Activated CD4-positive, alpha-beta T cell treated with anti-CD3 and anti-CD28 coated beads, Interleukin-2, amount 10 ng/mL, durations not matched to agents 24 days and 14 days (primary cell): Measurements from ENCODE around the gene NMU. TPM values are rescaled to one million over a fixed set of nuclear protein-coding genes. Genes with fewer than 3 reads are reported as not detected.
"Not testable (repeated sequence)": the region's sequence is repeated elsewhere in the genome, so short reads cannot be mapped to it uniquely, and the experiment has no call there.

Source experiments
- DNase-seq: peaks from one replicate; pipeline ENCODE4 v3.0.0; 2022
- H3K27ac Mint-ChIP-seq: one replicate; pipeline ENCODE4 v1.8.0; 2022; ENCODE audit warnings: mild to moderate bottlenecking, mixed read lengths
- H3K27me3 Mint-ChIP-seq: one replicate; pipeline ENCODE4 v1.8.0; 2022; ENCODE audit warnings: mixed read lengths
- H3K36me3 Mint-ChIP-seq: one replicate; pipeline ENCODE4 v1.8.0; 2022; ENCODE audit warnings: low read depth, mild to moderate bottlenecking, mixed read lengths
- H3K4me1 Mint-ChIP-seq: one replicate; pipeline ENCODE4 v1.8.0; 2021; ENCODE audit warnings: mixed read lengths
- H3K4me3 Mint-ChIP-seq: one replicate; pipeline ENCODE4 v1.8.0; 2022; ENCODE audit warnings: mild to moderate bottlenecking, moderate library complexity, mixed read lengths
- H3K9me3 Mint-ChIP-seq: one replicate; pipeline ENCODE4 v1.8.0; 2021; ENCODE audit warnings: mixed read lengths
- intact Hi-C: fragments of 100-400 bp; cut with micrococcal nuclease; formaldehyde crosslinking; loops from one replicate; pipeline ENCODE4 v1.15.1; 2023
- total RNA-seq: library from RNA; stranded (reverse); gene quantifications from 2 replicates; pipeline ENCODE4 v1.2.3, GENCODE V29; 2022

Gene NMU
- total RNA-seq, 1 donor from 2014 or later = not detected

DNA sequence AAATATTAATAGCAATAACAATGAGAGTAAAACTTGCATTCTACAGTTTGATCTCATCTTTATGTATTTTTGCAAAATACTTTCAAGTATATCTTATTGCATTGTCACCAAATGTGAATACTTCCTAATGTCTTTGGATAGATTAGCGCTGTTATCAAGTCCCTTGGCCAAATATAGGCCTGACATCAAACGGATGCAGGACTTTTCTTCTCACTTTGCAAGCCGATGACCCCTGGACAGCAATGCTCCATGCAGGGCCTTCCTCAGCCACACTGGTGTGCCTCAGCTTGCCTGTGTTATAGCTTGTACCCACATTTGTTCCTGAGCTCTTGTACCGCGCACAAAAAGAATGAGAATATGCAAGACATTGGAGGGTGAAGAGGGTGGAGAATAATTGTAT, 18.0 kb upstream of the NMU start:
- Mint-ChIP-seq H3K4me3 (no peak overlapping the region), H3K27me3 (peaks cover 4% of the 10 kb centered on the region), H3K9me3 (no peaks in the 10 kb centered on the region), H3K36me3 (no peaks in the 10 kb centered on the region), H3K4me1 (no peaks in the 10 kb centered on the region), H3K27ac (no peak overlapping the region)
- intact Hi-C loops = no loop called here
- DNase-seq = peak; percentile 37

DNA sequence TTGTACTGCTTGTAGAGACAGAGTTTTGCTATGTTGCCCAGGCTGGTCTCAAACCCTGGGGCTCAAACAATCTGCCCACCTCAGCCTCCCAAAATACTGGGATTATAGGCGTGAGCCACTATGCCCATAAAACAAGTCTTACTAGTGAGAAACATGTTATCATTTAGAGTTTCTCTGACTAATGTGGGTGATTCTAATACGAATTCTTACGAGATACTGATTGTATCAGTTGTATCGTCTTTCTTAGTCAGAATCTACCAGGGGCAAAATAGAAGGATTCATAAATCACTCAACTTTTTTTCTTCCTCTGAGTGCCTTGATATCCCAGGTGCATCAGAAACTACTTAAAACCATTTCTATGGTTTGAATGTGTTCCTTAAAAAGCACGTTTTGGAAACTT, 14.4 kb upstream of the NMU start:
- no peak for DNase-seq
- Mint-ChIP-seq H3K27ac (no peak overlapping the region), H3K36me3 (no peaks in the 10 kb centered on the region), H3K27me3 (peaks cover 8% of the 10 kb centered on the region), H3K9me3 (no peaks in the 10 kb centered on the region), H3K4me1 (no peaks in the 10 kb centered on the region), H3K4me3 (no peak overlapping the region)
- intact Hi-C loops = no loop called here

DNA sequence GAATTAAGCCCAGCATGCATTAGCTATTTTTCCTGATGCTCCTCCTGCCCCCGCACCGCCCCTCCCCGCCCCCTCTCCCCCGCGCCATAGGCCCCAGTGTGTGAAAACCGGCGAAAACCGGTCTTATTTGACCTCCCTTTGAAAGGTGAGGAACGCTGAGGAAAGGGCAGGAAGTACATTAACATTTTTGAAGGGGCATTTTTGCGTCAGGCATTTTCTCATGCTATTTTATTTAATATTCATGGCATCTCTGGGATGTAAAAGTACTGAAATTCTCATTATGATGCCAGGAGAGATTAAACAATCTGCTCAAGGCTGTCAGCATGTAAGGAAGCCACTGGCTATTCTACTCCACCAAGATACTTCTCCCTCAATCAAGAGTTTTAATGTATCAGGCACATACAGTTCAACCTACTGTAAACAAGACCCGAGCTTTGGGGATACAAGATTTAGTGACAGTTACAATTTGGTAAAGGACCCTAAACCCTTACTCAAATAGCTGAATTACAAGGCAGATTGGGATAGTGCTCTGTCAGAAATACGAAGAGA, 1.2 kb upstream of the NMU start:
- Mint-ChIP-seq H3K27ac (no peak overlapping the region), H3K4me3 (no peak overlapping the region), H3K4me1 (peaks cover 9% of the 10 kb centered on the region), H3K27me3 (peaks cover 57% of the 10 kb centered on the region), H3K36me3 (no peaks in the 10 kb centered on the region), H3K9me3 (no peaks in the 10 kb centered on the region)
- intact Hi-C loops = loop anchor here (10.0 kb wide), 1 partner anchor 193 kb away; no protein-coding TSS in a partner anchor
- DNase-seq = no peak

DNA sequence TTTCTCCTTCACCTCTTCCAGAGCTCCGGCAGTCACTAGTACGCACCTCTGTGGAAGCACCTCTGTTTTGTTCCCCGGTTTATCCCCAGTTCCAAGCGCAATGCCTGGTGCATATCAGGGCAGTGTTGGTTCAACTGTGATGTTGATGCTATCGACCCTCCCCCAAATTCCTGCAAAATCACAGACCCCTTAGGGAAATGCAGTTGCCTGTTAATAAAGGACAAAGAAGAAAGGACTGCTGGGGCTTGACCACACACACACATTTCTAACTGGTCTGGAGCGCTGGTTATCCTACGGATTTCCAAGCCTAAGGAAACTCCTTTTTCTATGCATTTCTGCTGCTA, 530 bp upstream of the NMU start:
- intact Hi-C loops = loop anchor here (10.0 kb wide), 1 partner anchor 192 kb away; no protein-coding TSS in a partner anchor

DNA sequence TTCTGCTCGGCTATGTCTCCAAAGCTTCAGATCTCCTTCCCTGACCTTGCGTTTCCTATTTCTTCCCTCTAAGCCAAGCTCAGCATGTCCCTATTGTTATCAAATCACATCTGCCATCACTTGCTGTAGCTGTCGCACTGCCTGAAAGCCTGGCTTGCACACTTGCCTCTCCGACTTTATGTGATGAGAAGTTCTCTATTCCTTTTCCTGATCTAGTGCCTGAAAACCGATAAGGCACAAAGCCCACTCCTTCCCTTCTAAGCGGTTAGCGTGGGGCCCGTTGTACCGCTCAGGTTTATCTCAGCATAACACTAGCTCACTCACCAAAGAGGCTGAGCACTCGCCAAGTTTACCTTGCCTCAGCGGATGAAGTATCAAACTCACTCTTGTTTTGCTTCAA, 816 bp downstream of the NMU start:
- Mint-ChIP-seq H3K36me3 (no peaks in the 10 kb centered on the region), H3K9me3 (no peaks in the 10 kb centered on the region), H3K4me3 (peak overlapping the region; percentile 76), H3K4me1 (peaks cover 9% of the 10 kb centered on the region), H3K27me3 (peaks cover 71% of the 10 kb centered on the region), H3K27ac (no peak overlapping the region)
- DNase-seq = no peak
- intact Hi-C loops = loop anchor here (10.0 kb wide), 1 partner anchor 190 kb away; no protein-coding TSS in a partner anchor

More for the DNA sequence above, 530 bp upstream of the NMU start:
- peaks cover 61% of the 10 kb centered on the region for H3K27me3 Mint-ChIP-seq
- H3K9me3 Mint-ChIP-seq = no peaks in the 10 kb centered on the region
- H3K27ac Mint-ChIP-seq = no peak overlapping the region
- no peak for DNase-seq
- H3K4me3 Mint-ChIP-seq = peak overlapping the region; percentile 73
- H3K36me3 Mint-ChIP-seq = no peaks in the 10 kb centered on the region
- peaks cover 9% of the 10 kb centered on the region for H3K4me1 Mint-ChIP-seq

DNA sequence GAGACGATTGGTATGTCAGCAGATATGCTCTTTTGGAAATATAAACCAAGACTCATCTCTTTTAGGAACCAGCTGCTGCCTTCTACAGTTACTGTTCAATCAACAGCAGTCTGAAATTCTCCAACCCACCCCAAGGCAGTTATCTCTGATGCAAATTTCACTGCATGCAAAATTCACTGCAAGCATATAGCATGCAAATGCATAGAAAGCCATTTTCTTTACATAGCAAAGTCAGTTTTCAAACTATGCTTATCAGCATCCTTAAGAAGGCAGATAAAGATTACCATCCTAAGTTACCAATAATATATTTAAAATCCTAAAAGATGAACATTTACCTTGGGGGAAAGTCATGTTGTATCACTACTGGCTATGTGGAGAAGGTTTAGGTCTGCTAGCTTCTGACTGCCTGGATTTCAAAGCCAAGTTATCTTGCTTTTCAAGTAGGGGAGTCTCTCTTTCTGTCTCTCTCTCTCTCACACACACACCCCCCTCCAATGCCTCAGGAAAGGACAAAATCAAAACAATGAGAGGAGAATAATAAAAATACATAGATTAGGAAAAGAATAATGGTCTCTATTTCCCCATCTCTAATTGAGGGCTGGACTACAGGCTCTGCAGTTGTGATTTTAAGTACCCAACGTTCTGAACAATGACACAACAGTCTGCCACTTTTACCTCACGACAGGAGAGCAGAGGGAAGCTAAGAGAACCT, 1.5 kb downstream of the NMU start:
- no peak overlapping the region for H3K4me3 Mint-ChIP-seq
- peaks cover 9% of the 10 kb centered on the region for H3K4me1 Mint-ChIP-seq
- H3K27me3 Mint-ChIP-seq = peaks cover 74% of the 10 kb centered on the region
- H3K27ac Mint-ChIP-seq = no peak overlapping the region
- DNase-seq = no peak
- no peaks in the 10 kb centered on the region for H3K9me3 Mint-ChIP-seq
- no peaks in the 10 kb centered on the region for H3K36me3 Mint-ChIP-seq
- intact Hi-C loops = loop anchor here (10.0 kb wide), 1 partner anchor 190 kb away; no protein-coding TSS in a partner anchor

DNA sequence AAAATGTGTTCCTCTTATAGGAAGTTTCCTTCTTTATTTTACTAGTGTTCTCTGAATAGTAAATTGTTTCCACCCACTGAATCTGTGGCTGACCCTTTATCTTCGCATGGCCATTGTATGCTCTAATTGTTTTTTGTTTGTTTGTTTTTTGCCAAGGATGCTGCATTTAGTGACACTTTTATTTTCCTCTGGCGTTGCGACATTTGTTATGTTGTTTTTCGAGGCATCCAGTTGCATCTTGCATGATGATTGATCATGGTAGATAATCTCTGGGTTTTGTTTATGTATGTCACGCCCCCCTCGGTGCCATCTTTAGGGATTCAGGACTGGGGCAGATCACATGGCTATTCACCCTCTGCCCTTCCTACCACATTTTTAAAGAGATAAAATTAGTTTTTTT, 2.2 kb downstream of the NMU start:
- DNase-seq = no peak
- intact Hi-C loops = loop anchor here (10.0 kb wide), 1 partner anchor 189 kb away; no protein-coding TSS in a partner anchor
- peaks cover 71% of the 10 kb centered on the region for H3K27me3 Mint-ChIP-seq
- H3K36me3 Mint-ChIP-seq = no peaks in the 10 kb centered on the region
- no peak overlapping the region for H3K4me3 Mint-ChIP-seq
- no peak overlapping the region for H3K27ac Mint-ChIP-seq
- peaks cover 9% of the 10 kb centered on the region for H3K4me1 Mint-ChIP-seq
- H3K9me3 Mint-ChIP-seq = no peaks in the 10 kb centered on the region

DNA sequence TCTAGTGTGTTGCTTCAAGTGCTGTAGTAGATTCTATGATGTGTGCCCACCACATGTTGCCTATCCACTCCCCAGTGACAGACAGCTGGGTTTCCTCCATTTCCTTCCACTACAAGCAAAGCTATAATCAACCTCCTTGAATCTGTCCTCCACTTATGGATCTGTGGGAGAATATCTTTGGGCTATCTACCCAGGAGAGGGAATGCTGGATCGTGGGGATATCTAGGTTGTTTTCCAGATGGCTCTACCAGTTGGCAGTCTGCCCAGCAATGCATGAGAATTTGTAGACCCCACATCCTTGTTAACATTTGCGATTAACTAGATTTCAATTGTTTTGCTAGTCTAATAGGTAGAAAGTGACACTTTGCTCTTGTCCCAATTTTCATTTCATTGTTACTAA, 10.3 kb downstream of the NMU start:
- no peak for DNase-seq
- no peak overlapping the region for H3K27ac Mint-ChIP-seq
- H3K9me3 Mint-ChIP-seq = no peaks in the 10 kb centered on the region
- intact Hi-C loops = no loop called here
- no peak overlapping the region for H3K4me3 Mint-ChIP-seq
- no peaks in the 10 kb centered on the region for H3K4me1 Mint-ChIP-seq
- H3K36me3 Mint-ChIP-seq = no peaks in the 10 kb centered on the region
- H3K27me3 Mint-ChIP-seq = peaks cover 11% of the 10 kb centered on the region

DNA sequence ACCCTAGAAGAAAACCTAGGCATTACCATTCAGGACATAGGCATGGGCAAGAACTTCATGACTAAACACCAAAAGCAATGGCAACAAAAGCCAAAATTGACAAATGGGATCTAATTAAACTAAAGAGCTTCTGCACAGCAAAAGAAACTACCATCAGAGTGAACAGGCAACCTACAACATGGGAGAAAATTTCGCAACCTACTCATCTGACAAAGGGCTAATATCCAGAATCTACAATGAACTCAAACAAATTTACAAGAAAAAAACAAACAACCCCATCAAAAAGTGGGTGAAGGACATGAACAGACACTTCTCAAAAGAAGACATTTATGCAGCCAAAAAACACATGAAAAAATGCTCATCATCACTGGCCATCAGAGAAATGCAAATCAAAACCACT, 12.0 kb downstream of the NMU start:
- H3K4me3 Mint-ChIP-seq, H3K36me3 Mint-ChIP-seq, H3K4me1 Mint-ChIP-seq, H3K9me3 Mint-ChIP-seq, DNase-seq, intact Hi-C loops, H3K27me3 Mint-ChIP-seq, H3K27ac Mint-ChIP-seq: not testable (repeated sequence)

DNA sequence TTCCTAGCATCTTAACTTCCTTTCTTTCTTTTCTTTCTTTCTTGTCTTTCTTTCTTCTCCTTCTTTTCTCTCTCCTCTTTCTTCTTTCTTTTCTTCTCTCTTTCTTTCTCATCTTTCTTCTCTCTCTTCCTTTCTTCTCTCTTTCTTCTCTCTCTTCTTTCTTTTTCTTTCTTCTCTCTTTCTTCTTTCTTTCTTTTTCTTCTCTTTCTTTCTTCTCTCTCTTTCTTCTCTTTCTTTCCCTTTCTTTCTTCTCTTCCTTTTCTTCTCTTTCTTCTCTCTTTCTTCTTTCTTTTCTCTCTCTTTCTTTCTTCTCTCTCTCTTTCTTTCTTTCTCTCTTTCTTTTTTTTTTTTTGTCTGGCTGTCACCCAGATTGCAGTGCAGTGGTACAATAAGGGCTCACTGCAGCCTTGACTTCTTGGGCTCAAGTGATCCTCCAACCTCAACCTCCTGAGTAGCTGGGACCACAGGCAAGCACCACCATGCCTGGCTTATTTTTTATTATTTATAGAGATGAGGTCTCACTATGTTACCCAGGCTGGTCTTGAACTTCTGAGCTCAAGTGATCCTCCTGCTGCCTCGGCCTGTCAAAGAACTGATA, 17.5 kb downstream of the NMU start:
- H3K36me3 Mint-ChIP-seq = no peaks in the 10 kb centered on the region
- intact Hi-C loops = no loop called here
- H3K4me1 Mint-ChIP-seq = peaks cover 3% of the 10 kb centered on the region
- no peak overlapping the region for H3K4me3 Mint-ChIP-seq
- no peak for DNase-seq
- H3K27ac Mint-ChIP-seq = no peak overlapping the region
- H3K9me3 Mint-ChIP-seq = no peaks in the 10 kb centered on the region
- peaks cover 3% of the 10 kb centered on the region for H3K27me3 Mint-ChIP-seq

DNA sequence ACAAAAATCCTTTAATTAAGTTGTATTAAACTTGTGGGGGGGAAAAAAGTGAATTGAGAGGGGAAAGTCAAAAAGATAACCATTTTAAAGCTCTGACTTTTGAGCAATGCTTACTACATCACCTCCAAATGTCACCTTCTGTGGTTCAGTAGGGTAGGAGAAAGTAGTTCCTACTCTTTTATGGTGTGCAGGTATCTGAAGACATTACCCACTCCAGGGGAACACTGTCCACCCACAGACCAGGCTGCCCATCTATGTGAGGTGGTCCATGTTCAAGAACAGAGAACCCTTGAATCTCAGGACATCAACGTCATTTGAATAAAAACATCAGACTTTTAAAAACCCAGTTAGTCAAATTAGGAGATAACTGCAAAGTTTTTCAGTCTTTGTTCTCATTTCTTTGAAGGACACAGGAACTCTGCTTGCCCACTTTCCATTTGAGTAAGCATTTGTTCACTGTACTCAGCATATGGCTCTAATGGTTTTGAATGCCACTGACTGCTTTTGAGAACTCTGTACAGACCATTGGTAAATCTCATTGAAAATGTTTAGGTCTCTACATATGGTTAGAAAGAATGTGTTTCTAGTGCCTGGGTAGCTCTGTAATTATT, 18.4 kb downstream of the NMU start:
- no peaks in the 10 kb centered on the region for H3K9me3 Mint-ChIP-seq
- peaks cover 3% of the 10 kb centered on the region for H3K27me3 Mint-ChIP-seq
- H3K4me3 Mint-ChIP-seq = no peak overlapping the region
- H3K27ac Mint-ChIP-seq = no peak overlapping the region
- intact Hi-C loops = no loop called here
- H3K4me1 Mint-ChIP-seq = peaks cover 3% of the 10 kb centered on the region
- no peaks in the 10 kb centered on the region for H3K36me3 Mint-ChIP-seq
- no peak for DNase-seq

DNA sequence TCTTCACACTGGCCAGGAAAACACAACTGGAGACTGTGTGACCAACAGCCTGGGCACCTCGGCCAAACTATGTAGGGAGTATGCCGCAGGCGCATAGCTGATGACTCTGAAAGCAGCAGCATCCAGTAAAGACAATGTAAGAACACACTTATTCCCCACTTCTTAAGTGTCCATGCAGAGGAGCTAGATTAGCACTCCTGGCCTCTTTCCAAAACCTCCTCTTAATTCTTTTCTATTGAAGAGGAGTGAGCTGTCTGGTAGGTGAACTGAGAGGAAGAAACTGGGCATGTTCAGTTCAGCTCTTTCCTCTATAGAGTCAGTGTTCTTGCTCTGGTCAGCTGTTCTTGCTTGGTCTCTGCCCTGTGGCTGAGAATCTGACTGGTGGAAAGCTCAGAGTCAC, 21.1 kb downstream of the NMU start:
- Mint-ChIP-seq H3K9me3 (no peaks in the 10 kb centered on the region), H3K4me3 (no peak overlapping the region), H3K27ac (no peak overlapping the region), H3K27me3 (peaks cover 3% of the 10 kb centered on the region), H3K36me3 (no peaks in the 10 kb centered on the region), H3K4me1 (peaks cover 3% of the 10 kb centered on the region)
- intact Hi-C loops = no loop called here
- no peak for DNase-seq

DNA sequence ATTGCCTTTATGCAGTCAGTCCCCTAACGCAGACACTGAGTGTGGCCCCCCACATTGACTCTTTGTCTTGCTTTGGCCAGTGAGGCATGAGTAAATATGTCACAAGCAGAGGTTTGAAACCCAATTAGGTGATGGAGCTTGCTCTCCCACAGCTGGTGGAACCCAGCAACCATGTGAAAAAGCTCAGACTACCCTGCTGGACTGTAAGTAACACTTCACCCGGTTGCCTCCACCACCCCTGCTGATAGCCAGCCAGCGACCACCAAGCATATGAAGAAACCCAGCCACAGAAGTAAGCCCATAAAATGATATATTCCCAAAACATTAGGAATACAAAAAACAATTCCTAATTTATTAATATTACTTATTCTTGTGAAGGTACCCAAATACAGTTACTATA, 22.5 kb downstream of the NMU start:
- Mint-ChIP-seq H3K4me1 (peaks cover 3% of the 10 kb centered on the region), H3K36me3 (no peaks in the 10 kb centered on the region), H3K27ac (no peak overlapping the region), H3K4me3 (no peak overlapping the region), H3K9me3 (no peaks in the 10 kb centered on the region), H3K27me3 (peaks cover 3% of the 10 kb centered on the region)
- intact Hi-C loops = no loop called here
- no peak for DNase-seq

DNA sequence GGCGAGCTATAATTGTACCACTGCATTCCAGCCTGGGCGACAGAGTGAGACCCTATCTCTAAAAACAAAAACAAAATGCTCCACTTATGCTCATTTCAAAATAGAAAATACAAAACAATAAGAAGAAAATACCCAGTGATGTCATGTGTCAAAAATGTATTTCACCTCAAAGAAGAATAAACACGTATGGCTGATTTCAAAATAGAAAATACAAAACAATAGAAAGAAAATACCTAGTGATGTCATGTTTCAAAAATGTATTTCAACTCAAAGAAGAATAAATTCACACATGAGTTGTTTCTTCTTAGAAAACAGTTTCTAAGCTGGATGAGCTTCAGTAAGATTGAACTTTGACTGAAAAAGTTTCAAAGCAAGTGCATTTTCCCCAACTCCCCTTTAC, 23.8 kb downstream of the NMU start:
- Mint-ChIP-seq H3K4me1 (no peaks in the 10 kb centered on the region), H3K36me3 (no peaks in the 10 kb centered on the region), H3K9me3 (no peaks in the 10 kb centered on the region), H3K4me3 (no peak overlapping the region), H3K27me3 (no peaks in the 10 kb centered on the region), H3K27ac (no peak overlapping the region)
- intact Hi-C loops = no loop called here
- no peak for DNase-seq
